HepG2 (cell line): Measurements from ENCODE around the gene CNOT10. TPM values are rescaled to one million over a fixed set of nuclear protein-coding genes. Genes with fewer than 3 reads are reported as not detected.
A peak's percentile ranks its signal among the peaks of the same experiment; 100 is the strongest.

ENCODE experiments used
- ATAC-seq: fragments of 200-7000 bp; cut with Tn5 transposase; 3 replicates; pipeline ENCODE4 v1.9.1; 2020; ENCODE audit warnings: mild to moderate bottlenecking, moderate library complexity
- BruUV-seq: library from RNA; stranded (reverse); fragments of 400-500 nt; replicated peaks from 2 replicates; lab custom pipeline; 2021; lab: Mats Ljungman, UMichigan
- CTCF ChIA-PET: fragments of 300-600 bp; formaldehyde crosslinking; extraction: SDS; loops from one replicate; lab custom pipeline; 2021; ENCODE audit warnings: low total read pairs, inconsistent platforms, low intra/inter-chr PET ratio; lab: Yijun Ruan, JAX
- POLR2A ChIA-PET: fragments of 350-600 bp; sonication (Branson Sonifier 250); formaldehyde crosslinking; loops from one replicate; lab custom pipeline; 2020; ENCODE audit warnings: antibody characterized with exemption, inconsistent platforms; lab: Yijun Ruan, JAX
- DNase-seq: peaks from one replicate; pipeline ENCODE4 v3.0.0-alpha.2; 2015; ENCODE audit warnings: low spot score
- FAIRE-seq: peaks from 3 replicates; lab custom pipeline; 2011; peaks lifted over from hg19 to GRCh38; lab: Jason Lieb, UNC
- H2AFZ ChIP-seq: one replicate; pipeline ENCODE4 v1.6.1; 2011; ENCODE audit warnings: low read length, inconsistent platforms
- H3K27ac ChIP-seq: fragments of 300-600 bp; 3 replicates; pipeline ENCODE4 v1.8.0; 2011; ENCODE audit warnings: mixed run types, mild to moderate bottlenecking, mixed read lengths, low read length, inconsistent platforms; ENCODE audit not compliant: insufficient read depth; ENCODE audit errors: extremely low read length
- H3K27me3 ChIP-seq, 2 experiments: fragments of 200-600 bp in 1 of 2; 2 replicates in 1 of 2; 3 replicates in 1 of 2; pipeline versions ENCODE4 v1.6.0 to v1.8.0; 2011; ENCODE audit warnings: low read length in 2 of 2, mild to moderate bottlenecking in 2 of 2, moderate library complexity in 2 of 2, inconsistent platforms in 1 of 2; ENCODE audit not compliant: insufficient read depth in 2 of 2, control insufficient read depth in 1 of 2
- H3K36me3 ChIP-seq, 2 experiments: fragments of 200-600 bp in 1 of 2; replicated peaks in 1 of 2; 2 replicates in 1 of 2; 3 replicates in 1 of 2; pipeline versions ENCODE4 v1.5.1 to v1.8.0; 2011; ENCODE audit warnings: low read length in 2 of 2, inconsistent platforms in 1 of 2; ENCODE audit not compliant: insufficient read depth in 2 of 2, control insufficient read depth in 1 of 2
- H3K4me1 ChIP-seq: 2 replicates; pipeline ENCODE4 v1.5.1; 2012; ENCODE audit warnings: low read length, inconsistent platforms; ENCODE audit not compliant: insufficient read depth
- H3K4me2 ChIP-seq: 2 replicates; pipeline ENCODE4 v1.6.0; 2011; ENCODE audit warnings: low read depth, low read length, inconsistent platforms
- H3K4me3 ChIP-seq, 3 experiments: fragments of 200-600 bp in 1 of 3; sonication (generic), shearing (Covaris generic) in 1 of 3; replicated peaks in 1 of 3; 2 replicates each; pipeline ENCODE4 v1.5.1; 2011 to 2016; ENCODE audit warnings: low read length in 3 of 3, inconsistent platforms in 2 of 3, low read depth in 2 of 3, mild to moderate bottlenecking in 2 of 3, control low read depth in 1 of 3, mixed read lengths in 1 of 3; ENCODE audit not compliant: insufficient read depth in 1 of 3
- H3K79me2 ChIP-seq: one replicate; pipeline ENCODE4 v1.6.1; 2011; ENCODE audit warnings: low read length, inconsistent platforms; ENCODE audit not compliant: insufficient read depth
- H3K9ac ChIP-seq: 2 replicates; pipeline ENCODE4 v1.6.0; 2011; ENCODE audit warnings: mild to moderate bottlenecking, low read depth, low read length, inconsistent platforms; ENCODE audit not compliant: insufficient read depth
- H3K9me3 ChIP-seq: 2 replicates; pipeline ENCODE4 v1.5.1; 2012; ENCODE audit warnings: mild to moderate bottlenecking, low read length
- H4K20me1 ChIP-seq: 2 replicates; pipeline ENCODE4 v1.6.0; 2011; ENCODE audit warnings: inconsistent platforms, mild to moderate bottlenecking, low read length, moderate library complexity; ENCODE audit not compliant: insufficient read depth
- HCFC1 ChIP-seq: fragments of 150-350 bp; IDR thresholded peaks from 2 replicates; pipeline ENCODE4 v1.6.1; 2014; ENCODE audit warnings: low read depth, low read length
- PHF21A ChIP-seq: sonication (generic); formaldehyde crosslinking; IDR thresholded peaks from 2 replicates; pipeline ENCODE4 v1.5.0; 2020; ENCODE audit warnings: mild to moderate bottlenecking, missing genetic modification reagents
- ZNF33B ChIP-seq: sonication (generic); formaldehyde crosslinking; IDR thresholded peaks from 2 replicates; pipeline ENCODE4 v1.5.1; 2020; ENCODE audit warnings: mild to moderate bottlenecking, missing genetic modification reagents
- ZNF619 ChIP-seq: sonication (generic); formaldehyde crosslinking; IDR thresholded peaks from 2 replicates; pipeline ENCODE4 v1.4.0; 2020; ENCODE audit warnings: mild to moderate bottlenecking, missing genetic modification reagents
- ZNF672 ChIP-seq: sonication (generic); formaldehyde crosslinking; IDR thresholded peaks from 2 replicates; pipeline ENCODE4 v1.8.1; 2022; ENCODE audit warnings: missing genetic modification reagents
- WGBS: methylation state at CpG from one replicate; pipeline ENCODE4 v1.1.6; 2017; ENCODE audit warnings: low lambda C conversion rate; 5-methylcytosine and 5-hydroxymethylcytosine counted together
- in situ Hi-C: cut with HindIII; loops from 2 replicates; pipeline ENCODE4 v1.10.0; 2017; ENCODE audit warnings: low pct_unique_long_range_greater_than_20kb; ENCODE audit not compliant: extremely low pct_ligation_motif_present
- intact Hi-C: fragments of 100-400 bp; cut with micrococcal nuclease; formaldehyde crosslinking; loops from one replicate; pipeline ENCODE4 v1.10.0; 2022; ENCODE audit not compliant: unreplicated experiment
- polyA plus RNA-seq, 8 experiments: library from polyadenylated mRNA; depleted of rRNA in 3 of 8; stranded (reverse) in 7 of 8; unstranded in 1 of 8; fragments of >200 nt; fragmentation: Illumina TruSeq in 4 of 8; extraction: Trizol in 4 of 8; gene quantifications; 2 replicates each; pipeline versions ENCODE4 v1.2.1 to v1.2.3, GENCODE V29; 2011 to 2016; ENCODE audit warnings: low read depth in 4 of 8, missing spikeins in 1 of 8, mixed read lengths in 1 of 8; ENCODE audit not compliant: insufficient read depth in 1 of 8
- total RNA-seq, 5 experiments: library from RNA; depleted of rRNA; stranded (reverse); fragments of >200 nt; fragmentation: Illumina TruSeq; extraction: Trizol; gene quantifications; 2 replicates each; pipeline ENCODE4 v1.2.3, GENCODE V29; 2016; ENCODE audit warnings: low read depth in 1 of 5
- TF ChIP-seq, protein P1 (sequence below): sonication (generic); formaldehyde crosslinking; conservative IDR thresholded peaks from 2 replicates; pipeline ENCODE4 v1.4.0; 2020; ENCODE audit warnings: missing genetic modification reagents
- TF ChIP-seq, protein P2 (sequence below): sonication (generic); formaldehyde crosslinking; IDR thresholded peaks from 2 replicates; pipeline ENCODE4 v1.8.0; 2022; ENCODE audit warnings: mild to moderate bottlenecking, missing genetic modification reagents, moderate library complexity
- TF ChIP-seq, protein P3 (sequence below): sonication (generic); formaldehyde crosslinking; IDR thresholded peaks from 2 replicates; pipeline ENCODE4 v1.8.0; 2022; ENCODE audit warnings: missing genetic modification reagents, mild to moderate bottlenecking, moderate library complexity, borderline replicate concordance

Gene CNOT10
- total and polyA plus RNA-seq, 2 of the 13 experiments (the other 11 are each of a cell fraction or from before 2014, with no cell fraction given), result 21.2 to 34.1 TPM

DNA sequence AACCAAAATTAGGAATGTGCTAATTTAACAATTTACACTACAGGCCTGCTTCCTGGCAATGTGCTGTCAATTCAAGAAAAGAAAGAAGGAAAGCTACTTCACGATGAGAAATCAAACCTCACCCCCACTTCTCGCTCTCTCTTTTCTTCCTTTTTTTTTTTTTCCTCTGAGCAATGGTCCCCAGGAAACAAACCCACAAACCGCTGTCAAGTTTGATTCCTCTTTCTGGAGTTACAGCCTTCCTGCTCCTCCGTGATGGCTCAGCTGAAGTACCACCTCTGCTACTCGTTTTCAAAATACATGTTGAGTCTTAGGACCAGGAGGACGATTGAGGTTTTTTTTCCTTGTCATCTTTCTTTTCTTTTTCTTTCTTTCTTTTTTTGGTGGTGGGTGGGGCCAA, 129.4 kb downstream of the CNOT10 start:
- Histone ChIP-seq H3K79me2 (peaks cover 63% of the 10 kb centered on the region), H3K9me3 (no peaks in the 10 kb centered on the region), H3K27ac (peak overlapping the region; percentile 27), H3K36me3 (peaks cover 5 to 9% of the 10 kb centered on the region in 2 experiments; a peak in 4 of 5 replicates), H3K4me3 (no peak overlapping the region), H2AFZ (peak overlapping the region; percentile 34), H3K4me1 (peaks cover 35% of the 10 kb centered on the region), H3K9ac (no peak overlapping the region), H4K20me1 (peaks cover 18% of the 10 kb centered on the region), H3K27me3 (peaks cover 0 to 6% of the 10 kb centered on the region in 2 experiments; a peak in 1 of 5 replicates), H3K4me2 (peak overlapping the region; percentile 94; the same call in 1 of the 2 replicates)
- ChIA-PET POLR2A (interaction anchor here (1.7 to 5.6 kb wide), 5 partner anchors 10 to 42 kb away, joined by 8 to 36 read pairs (median 22); no protein-coding TSS in a partner anchor), CTCF (no interaction called here)
- TF ChIP-seq, protein P1, sequence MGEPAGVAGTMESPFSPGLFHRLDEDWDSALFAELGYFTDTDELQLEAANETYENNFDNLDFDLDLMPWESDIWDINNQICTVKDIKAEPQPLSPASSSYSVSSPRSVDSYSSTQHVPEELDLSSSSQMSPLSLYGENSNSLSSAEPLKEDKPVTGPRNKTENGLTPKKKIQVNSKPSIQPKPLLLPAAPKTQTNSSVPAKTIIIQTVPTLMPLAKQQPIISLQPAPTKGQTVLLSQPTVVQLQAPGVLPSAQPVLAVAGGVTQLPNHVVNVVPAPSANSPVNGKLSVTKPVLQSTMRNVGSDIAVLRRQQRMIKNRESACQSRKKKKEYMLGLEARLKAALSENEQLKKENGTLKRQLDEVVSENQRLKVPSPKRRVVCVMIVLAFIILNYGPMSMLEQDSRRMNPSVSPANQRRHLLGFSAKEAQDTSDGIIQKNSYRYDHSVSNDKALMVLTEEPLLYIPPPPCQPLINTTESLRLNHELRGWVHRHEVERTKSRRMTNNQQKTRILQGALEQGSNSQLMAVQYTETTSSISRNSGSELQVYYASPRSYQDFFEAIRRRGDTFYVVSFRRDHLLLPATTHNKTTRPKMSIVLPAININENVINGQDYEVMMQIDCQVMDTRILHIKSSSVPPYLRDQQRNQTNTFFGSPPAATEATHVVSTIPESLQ (CRISPR knock-in tag), result no peak
- TF ChIP-seq ZNF619 (CRISPR knock-in tag) (no peak), ZNF33B (CRISPR knock-in tag) (no peak), PHF21A (CRISPR knock-in tag) (no peak), HCFC1 (no peak), ZNF672 (CRISPR knock-in tag) (no peak)
- TF ChIP-seq, protein P2, sequence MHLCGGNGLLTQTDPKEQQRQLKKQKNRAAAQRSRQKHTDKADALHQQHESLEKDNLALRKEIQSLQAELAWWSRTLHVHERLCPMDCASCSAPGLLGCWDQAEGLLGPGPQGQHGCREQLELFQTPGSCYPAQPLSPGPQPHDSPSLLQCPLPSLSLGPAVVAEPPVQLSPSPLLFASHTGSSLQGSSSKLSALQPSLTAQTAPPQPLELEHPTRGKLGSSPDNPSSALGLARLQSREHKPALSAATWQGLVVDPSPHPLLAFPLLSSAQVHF (CRISPR knock-in tag), result no peak
- TF ChIP-seq, protein P3, sequence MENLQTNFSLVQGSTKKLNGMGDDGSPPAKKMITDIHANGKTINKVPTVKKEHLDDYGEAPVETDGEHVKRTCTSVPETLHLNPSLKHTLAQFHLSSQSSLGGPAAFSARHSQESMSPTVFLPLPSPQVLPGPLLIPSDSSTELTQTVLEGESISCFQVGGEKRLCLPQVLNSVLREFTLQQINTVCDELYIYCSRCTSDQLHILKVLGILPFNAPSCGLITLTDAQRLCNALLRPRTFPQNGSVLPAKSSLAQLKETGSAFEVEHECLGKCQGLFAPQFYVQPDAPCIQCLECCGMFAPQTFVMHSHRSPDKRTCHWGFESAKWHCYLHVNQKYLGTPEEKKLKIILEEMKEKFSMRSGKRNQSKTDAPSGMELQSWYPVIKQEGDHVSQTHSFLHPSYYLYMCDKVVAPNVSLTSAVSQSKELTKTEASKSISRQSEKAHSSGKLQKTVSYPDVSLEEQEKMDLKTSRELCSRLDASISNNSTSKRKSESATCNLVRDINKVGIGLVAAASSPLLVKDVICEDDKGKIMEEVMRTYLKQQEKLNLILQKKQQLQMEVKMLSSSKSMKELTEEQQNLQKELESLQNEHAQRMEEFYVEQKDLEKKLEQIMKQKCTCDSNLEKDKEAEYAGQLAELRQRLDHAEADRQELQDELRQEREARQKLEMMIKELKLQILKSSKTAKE (CRISPR knock-in tag), result no peak
- in situ Hi-C loops, result no loop called here
- ATAC-seq, result no peak
- intact Hi-C loops, result no loop called here
- no peak for DNase-seq
- no peak for FAIRE-seq
- 77% methylated on average over 6 of the region's 6 CpGs for WGBS
- no TSS peak for BruUV-seq
